Neural progenitor cell (in vitro differentiated cells): Measurements from ENCODE around the gene ERC2.

Experiments used
- CTCF ChIP-seq: fragments of 200-600 bp; sonication (generic); IDR thresholded peaks from 2 replicates; pipeline ENCODE4 v1.5.1; 2017; ENCODE audit warnings: antibody characterized with exemption, mild to moderate bottlenecking
- EZH2 ChIP-seq: fragments of 200-600 bp; sonication (generic); IDR thresholded peaks from 2 replicates; pipeline ENCODE4 v1.6.1; 2017; ENCODE audit warnings: antibody characterized with exemption, mild to moderate bottlenecking, moderate library complexity

GRCh38 chr3:55523471-55523870 is 944.8 kb downstream of the ERC2 start:
- TF ChIP-seq CTCF (no peak), EZH2 (no peak)
